Nephron progenitor cell (in vitro differentiated cells): ENCODE results near the gene PTPN7.

Experiments
- DNase-seq: peaks from one replicate; pipeline ENCODE4 v3.0.0; 2021
- H3K27ac Mint-ChIP-seq: 2 replicates; pipeline ENCODE4 v1.8.0; 2021; ENCODE audit warnings: mild to moderate bottlenecking, moderate library complexity, mixed read lengths
- H3K27me3 Mint-ChIP-seq: 2 replicates; pipeline ENCODE4 v1.8.0; 2021; ENCODE audit warnings: mild to moderate bottlenecking, low read depth, mixed read lengths; ENCODE audit not compliant: poor library complexity
- H3K36me3 Mint-ChIP-seq: 2 replicates; pipeline ENCODE4 v1.8.0; 2021; ENCODE audit warnings: low read depth, mixed read lengths
- H3K4me1 Mint-ChIP-seq: 2 replicates; pipeline ENCODE4 v1.8.0; 2021; ENCODE audit warnings: mixed read lengths
- H3K4me3 Mint-ChIP-seq: 2 replicates; pipeline ENCODE4 v1.8.0; 2021; ENCODE audit warnings: mild to moderate bottlenecking, moderate library complexity, mixed read lengths
- H3K9me3 Mint-ChIP-seq: 2 replicates; pipeline ENCODE4 v1.8.0; 2021; ENCODE audit warnings: mild to moderate bottlenecking, moderate library complexity, mixed read lengths
- CTCF ChIP-seq: fragments of 200-600 bp; sonication (generic); IDR thresholded peaks from 2 replicates; pipeline ENCODE4 v1.5.0; 2021; ENCODE audit warnings: antibody characterized with exemption

The PTPN7 gene

GRCh38 chr1:202155478-202156021 lies 4.9 kb downstream of the PTPN7 start:
- peaks cover 13% of the 10 kb centered on the region for H3K27me3 Mint-ChIP-seq
- DNase-seq = no peak
- no peaks in the 10 kb centered on the region for H3K9me3 Mint-ChIP-seq
- no peak overlapping the region for H3K27ac Mint-ChIP-seq
- no peak overlapping the region for H3K4me3 Mint-ChIP-seq
- H3K36me3 Mint-ChIP-seq = no peaks in the 10 kb centered on the region
- peaks cover 67% of the 10 kb centered on the region for H3K4me1 Mint-ChIP-seq
- no peak for TF ChIP-seq CTCF

GRCh38 chr1:202154766-202155477 lies 5.5 kb downstream of the PTPN7 start:
- Mint-ChIP-seq H3K4me3 (no peak overlapping the region), H3K27ac (no peak overlapping the region), H3K9me3 (no peaks in the 10 kb centered on the region), H3K27me3 (peaks cover 13% of the 10 kb centered on the region), H3K4me1 (peaks cover 62% of the 10 kb centered on the region), H3K36me3 (no peaks in the 10 kb centered on the region)
- peak; percentile 62 for TF ChIP-seq CTCF
- peak; percentile 67 for DNase-seq

- H3K4me3 Mint-ChIP-seq = no peak overlapping the region
- H3K4me1 Mint-ChIP-seq = peaks cover 55% of the 10 kb centered on the region
- H3K9me3 Mint-ChIP-seq = no peaks in the 10 kb centered on the region
- H3K36me3 Mint-ChIP-seq = no peaks in the 10 kb centered on the region
- H3K27me3 Mint-ChIP-seq = peaks cover 11% of the 10 kb centered on the region
- H3K27ac Mint-ChIP-seq = no peak overlapping the region
- DNase-seq = no peak
- no peak for TF ChIP-seq CTCF
Observed at GRCh38 chr1:202154148-202154765, 6.1 kb downstream of the PTPN7 start.

GRCh38 chr1:202153284-202153683 lies 7.1 kb downstream of the PTPN7 start:
- no peaks in the 10 kb centered on the region for H3K9me3 Mint-ChIP-seq
- no peak for DNase-seq
- H3K36me3 Mint-ChIP-seq = no peaks in the 10 kb centered on the region
- no peak overlapping the region for H3K27ac Mint-ChIP-seq
- peaks cover 8% of the 10 kb centered on the region for H3K27me3 Mint-ChIP-seq
- H3K4me1 Mint-ChIP-seq = peaks cover 51% of the 10 kb centered on the region
- no peak for TF ChIP-seq CTCF
- H3K4me3 Mint-ChIP-seq = no peak overlapping the region

- H3K27me3 Mint-ChIP-seq = peaks cover 10% of the 10 kb centered on the region
- peaks cover 48% of the 10 kb centered on the region for H3K4me1 Mint-ChIP-seq
- no peaks in the 10 kb centered on the region for H3K36me3 Mint-ChIP-seq
- H3K27ac Mint-ChIP-seq = peak overlapping the region; percentile 22
- no peak overlapping the region for H3K4me3 Mint-ChIP-seq
- no peak for TF ChIP-seq CTCF
- no peak for DNase-seq
- no peaks in the 10 kb centered on the region for H3K9me3 Mint-ChIP-seq
Observed at GRCh38 chr1:202152399-202152798, 8.0 kb downstream of the PTPN7 start.
